ENCODE measurements around the gene PARD6G.

DNA sequence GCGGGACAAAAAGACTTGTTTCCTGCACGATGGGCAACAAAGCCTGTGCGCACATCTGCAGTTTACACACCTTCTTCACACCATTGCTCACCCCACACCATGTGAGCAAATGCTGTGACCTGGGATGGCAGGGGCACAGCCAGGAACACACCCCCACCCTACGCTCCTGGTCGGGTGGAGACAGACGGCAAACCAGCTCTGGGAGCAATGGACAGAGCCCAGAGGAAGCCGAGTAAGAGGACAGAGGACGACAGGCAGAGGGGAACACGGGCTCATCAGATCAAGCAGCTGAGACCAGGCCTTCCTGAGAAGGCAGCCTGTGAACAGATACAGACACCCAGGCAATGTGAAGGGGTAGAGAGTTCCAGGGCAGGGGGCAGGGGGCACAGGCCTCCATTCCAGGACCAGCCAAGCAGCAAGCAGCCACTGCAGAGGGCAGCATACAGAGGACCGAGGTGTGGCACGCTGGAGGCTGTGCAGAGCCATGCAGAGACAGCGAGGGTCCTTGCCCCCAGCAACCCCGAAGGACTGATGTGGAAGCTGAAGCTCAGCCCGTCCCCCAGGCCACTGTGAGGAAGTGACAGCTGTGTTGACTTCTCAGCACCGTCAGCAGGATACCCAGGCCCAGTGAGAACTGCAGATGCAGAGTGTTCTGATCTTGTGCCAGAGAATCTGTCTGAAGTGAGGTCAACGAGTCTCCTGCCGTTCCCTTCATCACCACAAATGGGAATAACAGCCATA lies 46.2 kb downstream of the PARD6G start:
- no peak for TF ChIP-seq POLR2AphosphoS5 (IDR thresholded peaks at IDR 0.05; ENCODE audit: borderline replicate concordance, low read depth, low read length)
- no peak for TF ChIP-seq EZH2 (IDR thresholded peaks at IDR 0.05)
- TF ChIP-seq FOXP2 (optimal IDR thresholded peaks at IDR 0.05; ENCODE audit: control extremely low read depth, extremely low read length, insufficient read depth) = no peak
